Endodermal cell (in vitro differentiated cells): ENCODE measurements around the gene PDX1. TPM values are rescaled to one million over a fixed set of nuclear protein-coding genes. Genes with fewer than 3 reads are reported as not detected.

Experiments
- DNase-seq: peaks from one replicate; pipeline ENCODE4 v3.0.0-alpha.2; 2017
- H3K27ac ChIP-seq: 2 replicates; pipeline ENCODE4 v1.5.1; 2013; ENCODE audit warnings: mild to moderate bottlenecking, low read depth, low read length, moderate library complexity
- H3K27me3 ChIP-seq: 2 replicates; pipeline ENCODE4 v1.6.1; 2013; ENCODE audit warnings: mild to moderate bottlenecking, low read length, moderate library complexity; ENCODE audit not compliant: insufficient read depth, control insufficient read depth, poor library complexity, severe bottlenecking
- H3K36me3 ChIP-seq: 2 replicates; pipeline ENCODE4 v1.7.0; 2013; ENCODE audit warnings: mild to moderate bottlenecking, low read length, moderate library complexity; ENCODE audit not compliant: control insufficient read depth, insufficient read depth
- H3K4me1 ChIP-seq: one replicate; pipeline ENCODE4 v1.7.0; 2013; ENCODE audit warnings: low read length; ENCODE audit not compliant: control insufficient read depth, insufficient read depth
- H3K4me3 ChIP-seq: 2 replicates; pipeline ENCODE4 v1.5.1; 2013; ENCODE audit warnings: mild to moderate bottlenecking, low read length, moderate library complexity
- H3K9ac ChIP-seq: 2 replicates; pipeline ENCODE4 v1.6.1; 2013; ENCODE audit warnings: mild to moderate bottlenecking, low read length, moderate library complexity; ENCODE audit not compliant: poor library complexity, severe bottlenecking; ENCODE audit errors: extremely low read depth
- H3K9me3 ChIP-seq: 2 replicates; pipeline ENCODE4 v1.6.1; 2013; ENCODE audit warnings: mild to moderate bottlenecking, low read length, moderate library complexity; ENCODE audit not compliant: control insufficient read depth
- H3K27ac Mint-ChIP-seq: 2 replicates; pipeline ENCODE4 v1.8.0; 2020; ENCODE audit warnings: mixed read lengths
- H3K27me3 Mint-ChIP-seq: 2 replicates; pipeline ENCODE4 v1.8.0; 2021; ENCODE audit warnings: mild to moderate bottlenecking, mixed read lengths; ENCODE audit not compliant: insufficient read depth
- H3K36me3 Mint-ChIP-seq: 2 replicates; pipeline ENCODE4 v1.8.0; 2020; ENCODE audit warnings: low read depth, mixed read lengths
- H3K4me1 Mint-ChIP-seq: 2 replicates; pipeline ENCODE4 v1.8.0; 2020; ENCODE audit warnings: mixed read lengths
- H3K4me3 Mint-ChIP-seq: 2 replicates; pipeline ENCODE4 v1.8.0; 2020; ENCODE audit warnings: mild to moderate bottlenecking, moderate library complexity, mixed read lengths
- H3K9me3 Mint-ChIP-seq: 2 replicates; pipeline ENCODE4 v1.8.0; 2020; ENCODE audit warnings: mild to moderate bottlenecking, mixed read lengths
- WGBS, 2 experiments: methylation state at CpG; one replicate each; pipeline versions ENCODE4 v1.1.5 to v1.1.7; 2013; ENCODE audit warnings: missing lambda C conversion rate in 2 of 2, mixed read lengths in 1 of 2; ENCODE audit not compliant: insufficient coverage in 1 of 2, insufficient read length in 1 of 2; 5-methylcytosine and 5-hydroxymethylcytosine counted together
- total RNA-seq, 2 donors: library from RNA; stranded (reverse); fragmentation: NEBNext Ultra II Directional in 1 of 2; extraction: Animal tissue kit (Norgen Biotek cat#: 25700) in 1 of 2; gene quantifications; 2 replicates in 1 of 2; 3 replicates in 1 of 2; pipeline ENCODE4 v1.2.1, GENCODE V29; 2021
- TF ChIP-seq, protein P1 (sequence below): fragments of 200-600 bp; sonication (generic); conservative IDR thresholded peaks from 2 replicates; pipeline ENCODE4 v1.5.0; 2021; ENCODE audit warnings: antibody characterized with exemption, mild to moderate bottlenecking

The PDX1 gene
- total RNA-seq, 2 donors from 2014 or later: not detected

DNA sequence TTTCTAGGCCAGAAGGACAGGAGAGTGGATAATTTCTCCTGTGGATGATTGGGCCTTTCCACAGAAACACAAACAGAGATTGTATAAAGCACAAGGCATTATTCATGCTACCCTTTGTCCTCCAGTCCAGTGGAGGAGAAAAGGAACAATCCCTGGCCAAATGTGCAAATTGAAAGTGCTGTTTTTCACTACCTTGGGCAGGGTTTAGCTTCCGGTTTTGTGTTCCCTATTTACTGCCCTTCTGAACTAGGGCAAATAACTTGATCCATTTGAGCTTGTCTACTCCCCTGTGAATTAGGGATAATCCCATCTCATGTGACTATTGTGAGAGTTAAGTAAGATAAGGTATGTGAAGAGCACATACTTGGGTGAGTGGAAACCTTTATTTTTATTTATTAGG, 13.3 kb downstream of the PDX1 start:
- H3K27ac Mint-ChIP-seq: no peak overlapping the region
- H3K27me3 Mint-ChIP-seq: peaks cover 79% of the 10 kb centered on the region
- WGBS, 2 experiments: 50 to 91% methylated on average over 1 of the region's 1 CpG
- Histone ChIP-seq H3K9ac (no peak overlapping the region), H3K4me1 (no peaks in the 10 kb centered on the region), H3K4me3 (no peak overlapping the region), H3K36me3 (no peaks in the 10 kb centered on the region), H3K27me3 (peaks cover 76% of the 10 kb centered on the region), H3K9me3 (no peaks in the 10 kb centered on the region), H3K27ac (no peak overlapping the region)
- TF ChIP-seq, protein P1, sequence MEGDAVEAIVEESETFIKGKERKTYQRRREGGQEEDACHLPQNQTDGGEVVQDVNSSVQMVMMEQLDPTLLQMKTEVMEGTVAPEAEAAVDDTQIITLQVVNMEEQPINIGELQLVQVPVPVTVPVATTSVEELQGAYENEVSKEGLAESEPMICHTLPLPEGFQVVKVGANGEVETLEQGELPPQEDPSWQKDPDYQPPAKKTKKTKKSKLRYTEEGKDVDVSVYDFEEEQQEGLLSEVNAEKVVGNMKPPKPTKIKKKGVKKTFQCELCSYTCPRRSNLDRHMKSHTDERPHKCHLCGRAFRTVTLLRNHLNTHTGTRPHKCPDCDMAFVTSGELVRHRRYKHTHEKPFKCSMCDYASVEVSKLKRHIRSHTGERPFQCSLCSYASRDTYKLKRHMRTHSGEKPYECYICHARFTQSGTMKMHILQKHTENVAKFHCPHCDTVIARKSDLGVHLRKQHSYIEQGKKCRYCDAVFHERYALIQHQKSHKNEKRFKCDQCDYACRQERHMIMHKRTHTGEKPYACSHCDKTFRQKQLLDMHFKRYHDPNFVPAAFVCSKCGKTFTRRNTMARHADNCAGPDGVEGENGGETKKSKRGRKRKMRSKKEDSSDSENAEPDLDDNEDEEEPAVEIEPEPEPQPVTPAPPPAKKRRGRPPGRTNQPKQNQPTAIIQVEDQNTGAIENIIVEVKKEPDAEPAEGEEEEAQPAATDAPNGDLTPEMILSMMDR: no peak
- peaks cover under 1% of the 10 kb centered on the region for H3K4me1 Mint-ChIP-seq
- no peak overlapping the region for H3K4me3 Mint-ChIP-seq
- no peaks in the 10 kb centered on the region for H3K9me3 Mint-ChIP-seq
- no peak for DNase-seq
- no peaks in the 10 kb centered on the region for H3K36me3 Mint-ChIP-seq

GRCh38 chr13:27933580-27934328, 14.0 kb downstream of the PDX1 start:
- 40 to 65% methylated on average over 1 of the region's 2 CpGs for WGBS, 2 experiments
- Histone ChIP-seq H3K27ac (no peak overlapping the region), H3K9me3 (no peaks in the 10 kb centered on the region), H3K4me3 (no peak overlapping the region), H3K27me3 (peaks cover 76% of the 10 kb centered on the region), H3K4me1 (no peaks in the 10 kb centered on the region), H3K36me3 (no peaks in the 10 kb centered on the region), H3K9ac (no peak overlapping the region)
- H3K4me3 Mint-ChIP-seq: no peak overlapping the region
- peaks cover 75% of the 10 kb centered on the region for H3K27me3 Mint-ChIP-seq
- no peaks in the 10 kb centered on the region for H3K4me1 Mint-ChIP-seq
- TF ChIP-seq, protein P1: no peak
- no peaks in the 10 kb centered on the region for H3K36me3 Mint-ChIP-seq
- H3K9me3 Mint-ChIP-seq: no peaks in the 10 kb centered on the region
- H3K27ac Mint-ChIP-seq: no peak overlapping the region
- no peak for DNase-seq

GRCh38 chr13:27942972-27943371, 23.2 kb downstream of the PDX1 start:
- no peak overlapping the region for H3K9ac ChIP-seq
- Mint-ChIP-seq H3K4me3 (no peak overlapping the region), H3K27ac (no peak overlapping the region), H3K4me1 (peaks cover 2% of the 10 kb centered on the region), H3K36me3 (no peaks in the 10 kb centered on the region), H3K27me3 (peaks cover 87% of the 10 kb centered on the region), H3K9me3 (peaks cover 10% of the 10 kb centered on the region)
- peaks cover 93% of the 10 kb centered on the region for H3K27me3 ChIP-seq
- H3K36me3 ChIP-seq: no peaks in the 10 kb centered on the region
- H3K4me3 ChIP-seq: no peak overlapping the region
- H3K9me3 ChIP-seq: peaks cover 14% of the 10 kb centered on the region
- TF ChIP-seq, protein P1: no peak
- DNase-seq: no peak
- WGBS, 2 experiments: 83% methylated on average over 1 of the region's 1 CpG; no CpG with 5 or more reads in 1 of the 2 experiments
- H3K27ac ChIP-seq: no peak overlapping the region
- H3K4me1 ChIP-seq: no peaks in the 10 kb centered on the region
